RWPE2 (cell line): Measurements from ENCODE around the gene MMP2.

Experiments
- ATAC-seq: fragments of 200-7000 bp; cut with Tn5 transposase; 3 replicates; pipeline ENCODE4 v1.9.1; 2021; ENCODE audit warnings: low read depth
- DNase-seq: peaks from one replicate; pipeline ENCODE4 v3.0.0-alpha.2; 2020; ENCODE audit warnings: low spot score
- H3K27ac ChIP-seq: fragments of 450-650 bp; 2 replicates; pipeline ENCODE4 v1.5.1; 2017; ENCODE audit warnings: mild to moderate bottlenecking; ENCODE audit not compliant: poor library complexity, severe bottlenecking
- H3K27me3 ChIP-seq: fragments of 250-450 bp; sonication (Bioruptor Pico); 2 replicates; pipeline ENCODE4 v1.5.1; 2021; ENCODE audit warnings: mild to moderate bottlenecking, moderate library complexity; ENCODE audit not compliant: insufficient read depth, poor library complexity, severe bottlenecking
- H3K36me3 ChIP-seq: fragments of 250-450 bp; sonication (Bioruptor Pico); 2 replicates; pipeline ENCODE4 v1.5.1; 2020; ENCODE audit warnings: low read depth, mild to moderate bottlenecking, moderate library complexity
- H3K4me1 ChIP-seq: fragments of 250-450 bp; sonication (Bioruptor Pico); 2 replicates; pipeline ENCODE4 v1.5.1; 2021; ENCODE audit warnings: mild to moderate bottlenecking, moderate library complexity; ENCODE audit not compliant: insufficient read depth, poor library complexity, severe bottlenecking
- H3K4me3 ChIP-seq: fragments of 250-450 bp; sonication (Bioruptor Pico); 2 replicates; pipeline ENCODE4 v1.5.1; 2021; ENCODE audit warnings: mild to moderate bottlenecking, moderate library complexity; ENCODE audit not compliant: severe bottlenecking
- H3K9me3 ChIP-seq: fragments of 250-450 bp; sonication (Bioruptor Pico); 2 replicates; pipeline ENCODE4 v1.5.1; 2021; ENCODE audit warnings: mild to moderate bottlenecking, moderate library complexity; ENCODE audit not compliant: severe bottlenecking
- CTCF ChIP-seq: fragments of 450-650 bp; IDR thresholded peaks from one replicate; pipeline ENCODE4 v1.5.1; 2017; ENCODE audit warnings: mild to moderate bottlenecking, moderate library complexity; ENCODE audit not compliant: poor library complexity, severe bottlenecking

MMP2 gene

GRCh38 chr16:55436587-55436986 is 42.4 kb upstream of the MMP2 start:
- H3K36me3 ChIP-seq = no peaks in the 10 kb centered on the region
- peaks cover 7% of the 10 kb centered on the region for H3K4me1 ChIP-seq
- H3K4me3 ChIP-seq = no peak overlapping the region
- no peak overlapping the region for H3K27ac ChIP-seq
- no peaks in the 10 kb centered on the region for H3K9me3 ChIP-seq
- DNase-seq = no peak
- no peaks in the 10 kb centered on the region for H3K27me3 ChIP-seq
- TF ChIP-seq CTCF = no peak
- ATAC-seq = no peak

DNA sequence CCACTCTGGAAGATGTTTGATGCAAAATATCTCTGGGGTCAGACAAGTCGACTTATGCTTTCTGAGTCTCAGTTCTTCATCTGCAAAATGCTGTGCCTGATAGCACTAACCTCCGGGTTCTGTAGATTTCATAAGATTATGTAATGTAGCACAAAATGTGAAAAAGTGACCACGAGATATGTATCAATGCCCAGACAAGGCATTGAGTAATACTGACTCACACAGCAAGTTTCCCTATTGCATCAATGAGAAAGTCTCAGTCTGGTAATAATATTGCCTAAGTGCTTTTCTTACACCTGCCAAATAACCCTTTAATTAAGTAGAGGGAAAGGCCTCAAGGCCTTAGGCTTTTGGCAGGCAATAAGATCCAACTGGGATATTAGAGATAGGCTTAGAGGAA is 41.4 kb upstream of the MMP2 start:
- Histone ChIP-seq H3K4me3 (no peak overlapping the region), H3K27ac (no peak overlapping the region), H3K27me3 (no peaks in the 10 kb centered on the region), H3K4me1 (peaks cover 7% of the 10 kb centered on the region), H3K9me3 (no peaks in the 10 kb centered on the region), H3K36me3 (no peaks in the 10 kb centered on the region)
- peak; percentile 77 for ATAC-seq
- TF ChIP-seq CTCF = no peak
- no peak for DNase-seq

DNA sequence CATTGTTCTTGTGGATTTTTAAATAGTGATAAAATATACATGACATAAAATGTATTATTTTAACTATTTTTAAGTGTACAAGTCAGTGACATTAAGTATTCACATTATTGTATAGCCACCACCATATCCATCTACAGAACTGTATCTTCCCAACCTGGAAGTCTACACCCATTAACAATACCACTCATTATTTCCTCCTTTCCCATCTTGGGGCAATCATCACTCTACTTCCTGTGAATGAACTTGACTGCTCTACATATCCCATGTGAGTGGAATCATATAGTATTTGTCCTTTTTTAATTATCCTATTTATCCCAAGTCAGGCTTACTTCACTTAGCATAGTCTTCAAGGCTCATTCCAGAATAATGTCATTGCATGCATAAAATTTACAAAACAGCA is 40.7 kb upstream of the MMP2 start:
- no peak for TF ChIP-seq CTCF
- H3K9me3 ChIP-seq = no peaks in the 10 kb centered on the region
- no peak overlapping the region for H3K27ac ChIP-seq
- no peaks in the 10 kb centered on the region for H3K27me3 ChIP-seq
- H3K36me3 ChIP-seq = no peaks in the 10 kb centered on the region
- ATAC-seq = no peak
- DNase-seq = no peak
- peaks cover 7% of the 10 kb centered on the region for H3K4me1 ChIP-seq
- no peak overlapping the region for H3K4me3 ChIP-seq

DNA sequence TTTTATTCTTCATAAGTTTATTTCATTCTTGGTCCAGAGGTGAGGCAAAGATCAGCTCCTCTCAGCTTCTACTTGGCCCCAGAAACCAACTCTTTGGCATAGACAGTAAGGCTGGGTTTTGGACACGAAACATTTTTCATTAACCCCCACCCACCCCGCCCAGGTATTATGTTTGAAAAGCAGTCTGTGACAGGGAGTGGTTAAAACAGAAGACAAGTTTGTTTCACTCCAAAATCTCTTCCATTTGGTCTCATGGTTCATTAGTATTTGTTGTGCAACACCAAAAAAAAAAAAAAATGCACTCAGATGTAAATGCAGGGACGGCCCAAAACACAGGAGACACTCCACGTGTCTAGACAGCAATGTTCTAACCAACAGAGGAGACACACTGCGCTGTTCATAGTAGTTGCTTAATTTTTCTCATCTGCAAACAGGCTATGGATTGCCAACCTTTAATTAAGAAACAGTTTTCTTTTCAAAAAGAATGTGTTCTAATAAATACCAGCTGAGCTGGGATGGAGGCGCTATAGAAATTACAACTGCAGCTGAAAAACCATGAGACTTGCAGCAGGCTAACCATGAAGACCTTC is 39.8 kb upstream of the MMP2 start:
- no peaks in the 10 kb centered on the region for H3K9me3 ChIP-seq
- H3K27ac ChIP-seq = no peak overlapping the region
- peaks cover 7% of the 10 kb centered on the region for H3K4me1 ChIP-seq
- ATAC-seq = no peak
- H3K27me3 ChIP-seq = no peaks in the 10 kb centered on the region
- TF ChIP-seq CTCF = no peak
- no peak overlapping the region for H3K4me3 ChIP-seq
- no peak for DNase-seq
- no peaks in the 10 kb centered on the region for H3K36me3 ChIP-seq

- TF ChIP-seq CTCF = no peak
- no peak overlapping the region for H3K4me3 ChIP-seq
- no peak overlapping the region for H3K27ac ChIP-seq
- no peaks in the 10 kb centered on the region for H3K9me3 ChIP-seq
- H3K36me3 ChIP-seq = no peaks in the 10 kb centered on the region
- ATAC-seq = no peak
- no peaks in the 10 kb centered on the region for H3K4me1 ChIP-seq
- DNase-seq = no peak
- no peaks in the 10 kb centered on the region for H3K27me3 ChIP-seq
These were observed 35.3 kb upstream of the MMP2 start for GRCh38 chr16:55443434-55444346.
